Osteocyte (in vitro differentiated cells): ENCODE results near the gene PRIM2. TPM values are rescaled to one million over a fixed set of nuclear protein-coding genes. Genes with fewer than 3 reads are reported as not detected.
"Not testable (repeated sequence)": the region's sequence is repeated elsewhere in the genome, so short reads cannot be mapped to it uniquely, and the experiment has no call there.

Source experiments
- DNase-seq: peaks from one replicate; pipeline ENCODE4 v3.0.0; 2021; ENCODE audit warnings: mixed read lengths; ENCODE audit not compliant: unreplicated experiment; ENCODE audit errors: extremely low spot score
- H3K27ac Mint-ChIP-seq: one replicate; pipeline ENCODE4 v1.8.0; 2021; ENCODE audit warnings: mild to moderate bottlenecking, mixed read lengths; ENCODE audit not compliant: unreplicated experiment
- H3K27me3 Mint-ChIP-seq: one replicate; pipeline ENCODE4 v1.8.0; 2021; ENCODE audit warnings: mixed read lengths; ENCODE audit not compliant: unreplicated experiment
- H3K36me3 Mint-ChIP-seq: one replicate; pipeline ENCODE4 v1.8.0; 2021; ENCODE audit warnings: mixed read lengths; ENCODE audit not compliant: unreplicated experiment
- H3K4me1 Mint-ChIP-seq: one replicate; pipeline ENCODE4 v1.8.0; 2021; ENCODE audit warnings: mixed read lengths; ENCODE audit not compliant: unreplicated experiment
- H3K4me3 Mint-ChIP-seq: one replicate; pipeline ENCODE4 v1.8.0; 2021; ENCODE audit warnings: mild to moderate bottlenecking, moderate library complexity, mixed read lengths; ENCODE audit not compliant: unreplicated experiment
- H3K9me3 Mint-ChIP-seq: one replicate; pipeline ENCODE4 v1.8.0; 2021; ENCODE audit warnings: mixed read lengths; ENCODE audit not compliant: unreplicated experiment
- total RNA-seq: library from RNA; stranded (reverse); gene quantifications from 2 replicates; pipeline ENCODE4 v1.2.1, GENCODE V29; 2021
- TF ChIP-seq, protein P1 (sequence below): fragments of 200-600 bp; sonication (generic); IDR thresholded peaks from 2 replicates; pipeline ENCODE4 v1.5.0; 2021; ENCODE audit warnings: antibody characterized with exemption, mild to moderate bottlenecking, moderate library complexity

PRIM2 gene
- total RNA-seq, 1 donor from 2014 or later, result 10.4 TPM

DNA sequence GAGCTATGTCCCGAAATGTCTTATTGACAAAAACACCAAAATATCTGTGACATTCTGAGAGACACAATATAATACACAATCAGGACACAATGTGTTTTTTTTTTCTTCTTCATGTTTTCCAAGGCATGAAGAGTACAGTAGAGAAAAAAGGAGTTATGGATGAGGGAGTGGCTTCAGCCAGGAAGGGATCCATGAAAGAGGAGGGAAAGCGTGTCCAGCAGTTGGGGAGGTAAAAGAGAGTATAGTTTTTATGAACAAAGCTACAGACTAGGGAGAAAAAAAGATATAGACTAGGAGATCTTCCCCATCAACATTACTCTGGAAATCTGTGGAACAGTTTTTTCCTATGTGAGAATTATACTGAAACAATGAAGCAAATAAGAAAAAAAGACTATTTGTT lies 38.9 kb upstream of the PRIM2 start:
- Mint-ChIP-seq H3K9me3 (no peaks in the 10 kb centered on the region), H3K27ac (no peak overlapping the region), H3K4me1 (peaks cover 6% of the 10 kb centered on the region), H3K4me3 (no peak overlapping the region), H3K36me3 (peaks cover 2% of the 10 kb centered on the region), H3K27me3 (no peaks in the 10 kb centered on the region)
- no peak for DNase-seq
- TF ChIP-seq, protein P1, sequence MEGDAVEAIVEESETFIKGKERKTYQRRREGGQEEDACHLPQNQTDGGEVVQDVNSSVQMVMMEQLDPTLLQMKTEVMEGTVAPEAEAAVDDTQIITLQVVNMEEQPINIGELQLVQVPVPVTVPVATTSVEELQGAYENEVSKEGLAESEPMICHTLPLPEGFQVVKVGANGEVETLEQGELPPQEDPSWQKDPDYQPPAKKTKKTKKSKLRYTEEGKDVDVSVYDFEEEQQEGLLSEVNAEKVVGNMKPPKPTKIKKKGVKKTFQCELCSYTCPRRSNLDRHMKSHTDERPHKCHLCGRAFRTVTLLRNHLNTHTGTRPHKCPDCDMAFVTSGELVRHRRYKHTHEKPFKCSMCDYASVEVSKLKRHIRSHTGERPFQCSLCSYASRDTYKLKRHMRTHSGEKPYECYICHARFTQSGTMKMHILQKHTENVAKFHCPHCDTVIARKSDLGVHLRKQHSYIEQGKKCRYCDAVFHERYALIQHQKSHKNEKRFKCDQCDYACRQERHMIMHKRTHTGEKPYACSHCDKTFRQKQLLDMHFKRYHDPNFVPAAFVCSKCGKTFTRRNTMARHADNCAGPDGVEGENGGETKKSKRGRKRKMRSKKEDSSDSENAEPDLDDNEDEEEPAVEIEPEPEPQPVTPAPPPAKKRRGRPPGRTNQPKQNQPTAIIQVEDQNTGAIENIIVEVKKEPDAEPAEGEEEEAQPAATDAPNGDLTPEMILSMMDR, result no peak

DNA sequence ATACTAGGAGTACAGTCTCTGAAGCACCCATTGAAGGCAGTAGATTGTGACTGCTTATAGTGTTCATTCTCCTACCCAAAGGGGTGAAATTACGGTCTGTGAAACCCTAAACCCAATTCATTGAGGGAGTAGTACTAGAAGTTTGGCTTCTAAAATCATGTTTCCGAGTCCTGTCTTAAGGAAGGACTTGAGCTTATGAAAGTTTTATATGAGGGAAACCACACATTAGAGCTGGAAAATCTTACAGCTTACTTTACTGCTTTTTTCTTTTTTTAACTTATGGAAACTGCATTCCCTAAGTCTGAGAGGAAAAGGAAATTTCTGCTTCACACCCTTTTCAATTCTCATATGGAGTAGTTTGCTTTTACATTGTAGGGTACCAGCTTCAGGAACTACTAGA lies 38.4 kb upstream of the PRIM2 start:
- TF ChIP-seq, protein P1, result no peak
- DNase-seq, result no peak
- Mint-ChIP-seq H3K9me3 (no peaks in the 10 kb centered on the region), H3K27ac (no peak overlapping the region), H3K27me3 (no peaks in the 10 kb centered on the region), H3K4me1 (peaks cover 6% of the 10 kb centered on the region), H3K36me3 (peaks cover 2% of the 10 kb centered on the region), H3K4me3 (no peak overlapping the region)

DNA sequence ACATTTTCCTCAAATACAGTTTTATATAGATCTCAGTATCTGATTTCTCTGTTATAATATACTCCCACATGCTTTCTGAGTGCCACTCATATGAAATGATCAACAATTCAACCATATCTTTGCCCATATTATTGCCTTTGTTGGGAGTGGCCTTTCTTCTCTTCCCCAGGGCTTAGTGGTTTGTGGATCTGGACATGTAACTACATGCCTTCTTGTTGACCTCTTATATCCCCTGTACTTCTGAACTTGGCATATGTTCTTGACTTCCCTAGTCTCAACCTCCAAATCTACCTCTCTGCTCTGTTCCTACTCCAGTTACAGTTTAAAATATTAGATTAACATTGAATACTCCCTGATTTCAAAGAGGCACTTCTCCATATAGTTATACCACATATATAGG lies 34.3 kb upstream of the PRIM2 start:
- Mint-ChIP-seq H3K27me3 (no peaks in the 10 kb centered on the region), H3K36me3 (peaks cover 4% of the 10 kb centered on the region)
- no peak for DNase-seq

DNA sequence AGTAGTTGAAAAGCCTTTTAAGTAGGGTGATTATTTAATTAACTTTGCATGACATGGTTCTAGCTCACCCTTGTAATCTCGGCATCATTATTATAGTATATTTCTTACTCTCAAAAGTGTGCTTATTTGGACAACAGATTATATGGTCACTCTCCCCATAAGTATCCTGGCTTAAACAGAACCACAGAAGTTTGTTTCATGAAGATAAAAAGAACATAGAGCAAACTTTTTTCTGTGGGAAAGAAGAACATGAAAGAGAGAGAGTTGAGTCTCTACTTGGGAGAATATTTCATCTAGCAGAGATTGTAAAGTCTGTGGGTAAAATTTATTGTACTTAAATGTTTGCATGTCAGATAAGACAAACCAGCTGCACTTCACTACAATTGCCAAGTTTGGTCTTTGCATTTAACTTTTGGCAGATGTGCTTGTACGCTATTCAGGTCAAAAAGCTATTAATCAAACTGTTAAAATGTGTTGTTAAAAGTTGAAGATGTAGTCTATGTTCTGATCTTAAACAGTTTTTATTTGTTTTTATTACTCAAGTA lies 33.4 kb upstream of the PRIM2 start:
- Mint-ChIP-seq H3K27ac (no peak overlapping the region), H3K4me1 (no peaks in the 10 kb centered on the region), H3K36me3 (peaks cover 5% of the 10 kb centered on the region), H3K4me3 (no peak overlapping the region), H3K9me3 (peaks cover 5% of the 10 kb centered on the region), H3K27me3 (no peaks in the 10 kb centered on the region)
- no peak for DNase-seq
- TF ChIP-seq, protein P1, result no peak

More for the DNA sequence above, 34.3 kb upstream of the PRIM2 start:
- Mint-ChIP-seq H3K27ac (no peak overlapping the region), H3K9me3 (peaks cover 3% of the 10 kb centered on the region), H3K4me1 (no peaks in the 10 kb centered on the region), H3K4me3 (no peak overlapping the region)
- TF ChIP-seq, protein P1, result no peak

DNA sequence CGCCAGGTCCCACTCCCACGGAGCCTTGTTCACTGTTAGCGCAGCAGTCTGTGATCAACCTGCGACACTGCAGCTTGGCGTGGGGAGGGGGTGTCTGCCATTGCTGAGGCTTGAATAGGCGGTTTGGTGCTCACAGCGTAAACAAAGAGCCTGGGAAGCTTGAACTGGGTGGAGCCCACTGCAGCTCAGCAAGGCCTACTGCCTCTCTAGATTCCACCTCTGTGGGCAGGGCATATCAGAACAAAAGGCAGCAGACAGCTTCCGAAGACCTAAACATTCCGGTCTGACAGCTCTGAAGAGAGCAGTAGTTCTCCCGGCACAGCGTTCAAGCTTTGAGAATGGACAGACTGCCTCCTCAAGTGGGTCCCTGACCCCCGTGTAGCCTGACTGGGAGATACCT lies 29.3 kb upstream of the PRIM2 start:
- H3K27ac Mint-ChIP-seq, H3K4me1 Mint-ChIP-seq, DNase-seq, H3K9me3 Mint-ChIP-seq, H3K36me3 Mint-ChIP-seq, H3K27me3 Mint-ChIP-seq, H3K4me3 Mint-ChIP-seq: not testable (repeated sequence)

DNA sequence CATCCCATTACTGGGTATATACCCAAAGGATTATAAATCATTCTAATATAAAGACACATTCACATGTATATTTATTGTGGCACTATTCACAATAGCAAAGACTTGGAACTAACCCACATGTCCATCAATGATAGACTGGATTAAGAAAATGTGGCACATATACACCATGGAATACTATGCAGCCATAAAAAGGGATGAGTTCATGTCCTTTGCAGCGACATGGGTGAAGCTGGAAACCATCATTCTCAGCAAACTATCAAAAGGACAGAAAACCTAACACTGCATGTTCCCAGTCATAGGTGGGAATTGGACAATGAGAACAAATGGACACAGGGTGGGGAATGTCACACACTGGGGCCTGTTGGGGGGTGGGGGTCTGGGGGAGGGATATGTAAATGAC lies 24.0 kb upstream of the PRIM2 start:
- DNase-seq, H3K9me3 Mint-ChIP-seq: not testable (repeated sequence)

More for the DNA sequence above, 24.0 kb upstream of the PRIM2 start:
- not testable (repeated sequence) for H3K4me3 Mint-ChIP-seq, H3K4me1 Mint-ChIP-seq, H3K36me3 Mint-ChIP-seq, H3K27ac Mint-ChIP-seq, H3K27me3 Mint-ChIP-seq
